Mesenchymal stem cell (in vitro differentiated cells and primary cell): ENCODE data around the gene CCDC68.
A peak's percentile ranks its signal among the peaks of the same experiment; 100 is the strongest.

Experiments
- DNase-seq: peaks from one replicate; pipeline ENCODE4 v3.0.0-alpha.2; 2013
- H2AFZ ChIP-seq: one replicate; pipeline ENCODE4 v1.6.1; 2013; ENCODE audit warnings: low read depth, mild to moderate bottlenecking, control low read depth, inconsistent platforms, low read length, moderate library complexity
- H2AK5ac ChIP-seq: 2 replicates; pipeline ENCODE4 v1.6.1; 2013; ENCODE audit warnings: low read length, moderate library complexity, mild to moderate bottlenecking, inconsistent platforms; ENCODE audit not compliant: severe bottlenecking
- H2BK120ac ChIP-seq: one replicate; pipeline ENCODE4 v1.6.1; 2013; ENCODE audit warnings: low read depth, mild to moderate bottlenecking, inconsistent platforms, low read length, moderate library complexity
- H2BK12ac ChIP-seq, 2 experiments: one replicate each; pipeline ENCODE4 v1.6.1; 2013; ENCODE audit warnings: inconsistent platforms in 2 of 2, low read length in 2 of 2, mild to moderate bottlenecking in 2 of 2, moderate library complexity in 2 of 2, control low read depth in 1 of 2
- H2BK15ac ChIP-seq: one replicate; pipeline ENCODE4 v1.6.1; 2013; ENCODE audit warnings: mild to moderate bottlenecking, low read depth, inconsistent platforms; ENCODE audit not compliant: poor library complexity, severe bottlenecking
- H2BK5ac ChIP-seq: 2 replicates; pipeline ENCODE4 v1.6.1; 2013; ENCODE audit warnings: low read depth, mild to moderate bottlenecking, low read length, control low read depth, inconsistent platforms; ENCODE audit not compliant: poor library complexity, severe bottlenecking
- H3K14ac ChIP-seq, 2 experiments: one replicate each; pipeline ENCODE4 v1.6.1; 2013; ENCODE audit warnings: inconsistent platforms in 2 of 2, low read length in 2 of 2, control low read depth in 1 of 2, mild to moderate bottlenecking in 1 of 2, moderate library complexity in 1 of 2
- H3K18ac ChIP-seq, 2 experiments: one replicate each; pipeline ENCODE4 v1.6.1; 2013; ENCODE audit warnings: inconsistent platforms in 2 of 2, low read length in 2 of 2, control low read depth in 1 of 2, low read depth in 1 of 2, mild to moderate bottlenecking in 1 of 2
- H3K23ac ChIP-seq, 2 experiments: one replicate each; pipeline ENCODE4 v1.6.1; 2013; ENCODE audit warnings: inconsistent platforms in 2 of 2, low read length in 2 of 2, mild to moderate bottlenecking in 2 of 2, moderate library complexity in 2 of 2, control low read depth in 1 of 2
- H3K27ac ChIP-seq: 2 replicates; pipeline ENCODE4 v1.5.1; 2013; ENCODE audit warnings: mild to moderate bottlenecking, moderate library complexity, low read length, control low read depth, inconsistent platforms; ENCODE audit not compliant: poor library complexity, severe bottlenecking
- H3K27me3 ChIP-seq, 2 experiments: 2 replicates each; pipeline versions ENCODE4 v1.6.1 to v1.7.0; 2013; ENCODE audit warnings: low read length in 2 of 2, mild to moderate bottlenecking in 2 of 2, moderate library complexity in 2 of 2, control low read depth in 1 of 2, inconsistent platforms in 1 of 2; ENCODE audit not compliant: control insufficient read depth in 1 of 2, insufficient read depth in 1 of 2
- H3K36me3 ChIP-seq, 2 experiments: 2 replicates each; pipeline versions ENCODE4 v1.6.1 to v1.7.0; 2013; ENCODE audit warnings: low read length in 2 of 2, control low read depth in 1 of 2, inconsistent platforms in 1 of 2, low read depth in 1 of 2, mild to moderate bottlenecking in 1 of 2; ENCODE audit not compliant: insufficient read depth in 2 of 2, control insufficient read depth in 1 of 2
- H3K4ac ChIP-seq, 2 experiments: one replicate each; pipeline ENCODE4 v1.6.1; 2013; ENCODE audit warnings: inconsistent platforms in 2 of 2, low read length in 2 of 2, mild to moderate bottlenecking in 2 of 2, moderate library complexity in 2 of 2, control low read depth in 1 of 2, low read depth in 1 of 2
- H3K4me1 ChIP-seq: 2 replicates; pipeline ENCODE4 v1.6.1; 2013; ENCODE audit warnings: low read depth, low read length, control low read depth; ENCODE audit not compliant: control insufficient read depth, insufficient read depth
- H3K4me2 ChIP-seq: 2 replicates; pipeline ENCODE4 v1.6.1; 2013; ENCODE audit warnings: low read length, mild to moderate bottlenecking, inconsistent platforms; ENCODE audit not compliant: poor library complexity, severe bottlenecking
- H3K4me3 ChIP-seq, 2 experiments: 2 replicates each; pipeline versions ENCODE4 v1.5.1 to v1.7.0; 2013; ENCODE audit warnings: low read length in 2 of 2, mild to moderate bottlenecking in 2 of 2, control low read depth in 1 of 2, low read depth in 1 of 2; ENCODE audit not compliant: insufficient read depth in 1 of 2
- H3K79me1 ChIP-seq: replicated peaks from 2 replicates; pipeline ENCODE4 v1.6.1; 2013; ENCODE audit warnings: mild to moderate bottlenecking, control low read depth, low read length, inconsistent platforms; ENCODE audit not compliant: poor library complexity, severe bottlenecking
- H3K9ac ChIP-seq: 2 replicates; pipeline ENCODE4 v1.7.0; 2013; ENCODE audit warnings: mild to moderate bottlenecking, low read length, moderate library complexity
- H3K9me3 ChIP-seq: 2 replicates; pipeline ENCODE4 v1.7.0; 2013; ENCODE audit warnings: mild to moderate bottlenecking, low read length; ENCODE audit not compliant: control insufficient read depth
- H4K8ac ChIP-seq: one replicate; pipeline ENCODE4 v1.6.1; 2013; ENCODE audit warnings: inconsistent platforms, mild to moderate bottlenecking, low read length, moderate library complexity
- H4K91ac ChIP-seq: one replicate; pipeline ENCODE4 v1.6.1; 2013; ENCODE audit warnings: mild to moderate bottlenecking, low read length, inconsistent platforms
- WGBS: methylation state at CpG from one replicate; pipeline ENCODE4 v1.1.7; 2013; ENCODE audit warnings: mixed read lengths; 5-methylcytosine and 5-hydroxymethylcytosine counted together

Gene CCDC68

DNA sequence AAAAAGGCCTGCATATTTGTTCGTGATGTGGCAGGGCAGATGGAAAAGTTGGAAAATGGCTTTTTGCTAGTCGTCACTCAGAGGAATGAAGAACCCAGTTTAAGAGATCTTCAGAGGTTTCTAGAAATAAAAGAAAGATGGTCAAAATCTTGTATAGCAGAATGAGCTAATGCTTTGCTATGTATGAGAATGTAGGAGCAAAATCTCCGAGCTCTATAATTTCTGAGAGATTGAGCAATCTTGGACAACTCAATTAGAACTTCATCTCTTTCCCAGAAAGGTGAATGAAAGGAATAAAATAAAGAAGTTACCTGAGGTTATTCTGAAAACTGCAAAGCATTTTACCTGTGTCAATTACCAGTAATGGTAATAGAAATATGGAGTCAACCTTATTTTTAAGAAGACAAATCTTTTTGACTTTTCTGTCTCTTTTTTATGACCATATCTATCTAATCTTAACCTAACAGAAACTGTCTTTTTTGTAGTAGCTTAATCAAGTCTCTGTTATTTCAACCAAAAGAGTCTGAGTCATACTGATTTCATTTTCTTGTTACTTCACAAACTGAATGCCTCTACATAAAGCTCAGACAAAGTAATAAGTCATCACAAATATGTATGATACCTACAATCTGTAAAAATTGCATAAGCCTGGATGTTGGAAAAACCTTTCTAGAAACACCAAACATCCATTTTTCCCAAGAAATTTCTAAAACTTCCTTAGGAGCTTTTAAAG lies 32.5 kb downstream of the CCDC68 start:
- Histone ChIP-seq H3K4me2 (no peak overlapping the region), H4K8ac (no peak overlapping the region), H3K36me3 (no peaks in the 10 kb centered on the region), H3K9ac (no peak overlapping the region), H3K4ac (no peak overlapping the region), H2BK15ac (no peak overlapping the region), H3K9me3 (peaks cover 11% of the 10 kb centered on the region), H3K27me3 (no peaks in the 10 kb centered on the region), H3K4me3 (no peak overlapping the region), H3K18ac (no peak overlapping the region), H3K4me1 (no peaks in the 10 kb centered on the region), H2BK120ac (no peak overlapping the region), H2BK5ac (no peak overlapping the region), H3K14ac (no peak overlapping the region), H3K23ac (no peak overlapping the region), H2BK12ac (no peak overlapping the region), H2AK5ac (no peak overlapping the region), H4K91ac (no peak overlapping the region), H3K79me1 (no peaks in the 10 kb centered on the region), H3K27ac (no peak overlapping the region), H2AFZ (no peak overlapping the region)
- 95% methylated on average over 2 of the region's 3 CpGs for WGBS
- DNase-seq = no peak

- Histone ChIP-seq H2BK5ac (no peak overlapping the region), H2AFZ (no peak overlapping the region), H3K9me3 (peaks cover 11% of the 10 kb centered on the region), H4K91ac (no peak overlapping the region), H3K4me2 (no peak overlapping the region), H3K4ac (no peak overlapping the region), H3K79me1 (no peaks in the 10 kb centered on the region), H2AK5ac (no peak overlapping the region), H3K14ac (no peak overlapping the region), H2BK120ac (no peak overlapping the region), H3K4me1 (no peaks in the 10 kb centered on the region), H4K8ac (no peak overlapping the region), H2BK12ac (no peak overlapping the region), H3K27me3 (no peaks in the 10 kb centered on the region), H2BK15ac (no peak overlapping the region), H3K23ac (no peak overlapping the region), H3K18ac (no peak overlapping the region), H3K4me3 (peak overlapping the region in 1 of 2 experiments; percentile 10), H3K36me3 (no peaks in the 10 kb centered on the region), H3K27ac (no peak overlapping the region), H3K9ac (no peak overlapping the region)
- 80% methylated on average over 1 of the region's 1 CpG for WGBS
- peak; percentile 27 for DNase-seq
Observed at GRCh38 chr18:54924948-54925347, 34.3 kb downstream of the CCDC68 start.

DNA sequence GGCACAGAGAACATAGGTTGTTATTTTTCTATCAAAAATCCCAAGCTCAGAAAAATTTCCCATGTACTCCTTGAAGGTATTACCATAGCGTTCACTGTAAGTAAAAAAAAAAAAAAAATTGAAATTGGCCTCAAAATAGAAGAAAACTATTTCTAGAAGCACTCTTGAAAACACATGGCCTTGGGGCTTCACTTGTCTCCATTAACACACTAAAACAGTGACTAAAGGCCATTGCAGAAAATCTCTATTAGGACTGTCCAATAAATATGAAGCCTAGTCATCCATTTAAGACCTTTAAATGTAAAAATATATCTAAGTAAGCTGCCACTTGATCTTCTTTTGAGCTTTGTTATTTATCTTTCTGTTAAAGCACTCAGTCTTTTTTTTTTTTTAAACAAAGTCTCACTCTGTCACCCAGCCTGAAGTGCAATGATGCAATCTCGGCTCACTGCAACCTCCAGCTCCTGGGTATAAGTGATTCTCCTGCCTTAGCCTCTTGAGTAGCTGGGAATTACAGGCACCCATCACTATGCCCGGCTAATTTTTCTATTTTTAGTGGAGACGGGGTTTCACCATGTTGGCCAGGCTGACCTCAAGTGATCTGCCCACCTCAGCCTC lies 35.8 kb downstream of the CCDC68 start:
- Histone ChIP-seq H2AFZ (no peak overlapping the region), H2AK5ac (no peak overlapping the region), H3K9ac (no peak overlapping the region), H3K27ac (no peak overlapping the region), H3K4me1 (no peaks in the 10 kb centered on the region), H3K9me3 (peaks cover 11% of the 10 kb centered on the region), H3K18ac (no peak overlapping the region), H2BK15ac (no peak overlapping the region), H3K4me2 (no peak overlapping the region), H3K27me3 (no peaks in the 10 kb centered on the region), H3K36me3 (no peaks in the 10 kb centered on the region), H3K4me3 (no peak overlapping the region), H2BK5ac (no peak overlapping the region), H4K91ac (no peak overlapping the region), H3K4ac (no peak overlapping the region), H3K79me1 (no peaks in the 10 kb centered on the region), H2BK120ac (no peak overlapping the region), H4K8ac (no peak overlapping the region), H3K23ac (no peak overlapping the region), H2BK12ac (no peak overlapping the region), H3K14ac (no peak overlapping the region)
- peak; percentile 83 for DNase-seq
- 52% methylated on average over 4 of the region's 4 CpGs for WGBS

DNA sequence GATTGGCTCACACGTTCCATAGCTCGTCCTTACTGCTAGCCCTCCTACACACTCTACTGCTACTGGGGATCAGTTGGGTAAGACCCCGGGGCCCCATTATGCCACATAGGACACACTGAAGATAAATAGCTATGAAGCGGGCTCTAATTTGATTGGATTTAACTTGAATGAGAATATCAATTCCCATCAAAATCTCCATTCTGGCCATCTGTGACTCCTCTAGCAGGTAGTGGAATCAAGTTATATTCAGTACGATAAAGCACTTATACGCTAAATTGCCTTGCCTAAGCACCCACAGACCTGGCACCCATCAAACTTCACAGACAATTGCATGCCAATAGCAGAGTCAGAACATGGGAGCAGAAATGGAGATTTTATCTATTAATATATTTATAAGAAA lies 39.8 kb downstream of the CCDC68 start:
- H2BK120ac ChIP-seq = no peak overlapping the region

More for the DNA sequence above, 39.8 kb downstream of the CCDC68 start:
- Histone ChIP-seq H2BK15ac (no peak overlapping the region), H3K23ac (no peak overlapping the region), H3K36me3 (no peaks in the 10 kb centered on the region), H3K9ac (no peak overlapping the region), H3K9me3 (no peaks in the 10 kb centered on the region), H4K8ac (no peak overlapping the region), H3K4me3 (no peak overlapping the region), H3K27me3 (no peaks in the 10 kb centered on the region), H3K27ac (no peak overlapping the region), H3K14ac (no peak overlapping the region), H3K4me1 (no peaks in the 10 kb centered on the region), H2BK12ac (no peak overlapping the region), H2AFZ (no peak overlapping the region), H4K91ac (no peak overlapping the region), H3K4ac (no peak overlapping the region), H3K4me2 (no peak overlapping the region), H2BK5ac (no peak overlapping the region), H3K79me1 (no peaks in the 10 kb centered on the region), H3K18ac (no peak overlapping the region), H2AK5ac (no peak overlapping the region)
- DNase-seq = no peak
- WGBS = 95% methylated on average over 4 of the region's 6 CpGs
